HL-60 (cell line): ENCODE results near the gene SUMO2.

Source experiments
- DNase-seq, 2 experiments: peaks; one replicate each; pipeline ENCODE4 v3.0.0-alpha.2; 2010 to 2020; ENCODE audit warnings: low read depth in 1 of 2, low spot score in 1 of 2
- H3K27ac ChIP-seq: fragments of 250-450 bp; sonication (Bioruptor Pico); replicated peaks from 2 replicates; pipeline ENCODE4 v1.5.1; 2020; ENCODE audit warnings: mild to moderate bottlenecking, moderate library complexity
- H3K27me3 ChIP-seq: fragments of 250-450 bp; sonication (Bioruptor Pico); 2 replicates; pipeline ENCODE4 v1.5.1; 2021; ENCODE audit warnings: mild to moderate bottlenecking, moderate library complexity; ENCODE audit not compliant: insufficient read depth, poor library complexity, severe bottlenecking
- H3K4me3 ChIP-seq: replicated peaks from 2 replicates; pipeline ENCODE4 v1.5.1; 2011; ENCODE audit warnings: mild to moderate bottlenecking, control low read depth, low read length; ENCODE audit not compliant: insufficient read depth
- CTCF ChIP-seq: IDR thresholded peaks from one replicate; pipeline ENCODE4 v1.5.1; 2011; ENCODE audit warnings: low read length, control low read depth, inconsistent platforms; ENCODE audit not compliant: insufficient read depth
- GABPA ChIP-seq: IDR thresholded peaks from 2 replicates; pipeline ENCODE4 v1.6.1; 2012; ENCODE audit warnings: low read depth
- POLR2AphosphoS5 ChIP-seq: IDR thresholded peaks from 2 replicates; pipeline ENCODE4 v1.6.1; 2012; ENCODE audit warnings: low read depth
- SPI1 ChIP-seq: IDR thresholded peaks from 2 replicates; pipeline ENCODE4 v1.6.1; 2012; ENCODE audit warnings: low read depth, mild to moderate bottlenecking, borderline replicate concordance
- TF ChIP-seq, protein P1 (sequence below): IDR thresholded peaks from 2 replicates; pipeline ENCODE4 v1.6.1; 2012; ENCODE audit warnings: low read depth; ENCODE audit not compliant: insufficient replicate concordance

The SUMO2 gene

DNA sequence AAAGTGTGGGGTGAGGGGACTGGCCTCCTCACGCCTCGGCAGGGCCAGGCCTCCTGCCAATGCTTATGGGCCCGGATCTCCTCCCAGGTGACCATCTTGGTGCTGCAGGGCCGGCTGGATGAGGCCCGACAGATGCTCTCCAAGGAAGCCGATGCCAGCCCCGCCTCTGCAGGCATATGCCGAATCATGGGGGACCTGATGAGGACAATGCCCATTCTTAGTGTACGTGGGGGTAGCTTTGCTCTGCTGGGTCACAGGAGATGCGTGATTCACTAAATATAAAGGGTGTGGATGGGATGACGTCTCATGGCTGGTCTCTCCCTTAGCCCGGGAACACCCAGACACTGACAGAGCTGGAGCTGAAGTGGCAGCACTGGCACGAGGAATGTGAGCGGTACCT, 42.3 kb upstream of the SUMO2 start:
- Histone ChIP-seq H3K27me3 (no peaks in the 10 kb centered on the region), H3K27ac (no peak overlapping the region), H3K4me3 (no peak overlapping the region)
- DNase-seq: no peak
- no peak for TF ChIP-seq CTCF
- TF ChIP-seq GABPA: no peak
- TF ChIP-seq, protein P1, sequence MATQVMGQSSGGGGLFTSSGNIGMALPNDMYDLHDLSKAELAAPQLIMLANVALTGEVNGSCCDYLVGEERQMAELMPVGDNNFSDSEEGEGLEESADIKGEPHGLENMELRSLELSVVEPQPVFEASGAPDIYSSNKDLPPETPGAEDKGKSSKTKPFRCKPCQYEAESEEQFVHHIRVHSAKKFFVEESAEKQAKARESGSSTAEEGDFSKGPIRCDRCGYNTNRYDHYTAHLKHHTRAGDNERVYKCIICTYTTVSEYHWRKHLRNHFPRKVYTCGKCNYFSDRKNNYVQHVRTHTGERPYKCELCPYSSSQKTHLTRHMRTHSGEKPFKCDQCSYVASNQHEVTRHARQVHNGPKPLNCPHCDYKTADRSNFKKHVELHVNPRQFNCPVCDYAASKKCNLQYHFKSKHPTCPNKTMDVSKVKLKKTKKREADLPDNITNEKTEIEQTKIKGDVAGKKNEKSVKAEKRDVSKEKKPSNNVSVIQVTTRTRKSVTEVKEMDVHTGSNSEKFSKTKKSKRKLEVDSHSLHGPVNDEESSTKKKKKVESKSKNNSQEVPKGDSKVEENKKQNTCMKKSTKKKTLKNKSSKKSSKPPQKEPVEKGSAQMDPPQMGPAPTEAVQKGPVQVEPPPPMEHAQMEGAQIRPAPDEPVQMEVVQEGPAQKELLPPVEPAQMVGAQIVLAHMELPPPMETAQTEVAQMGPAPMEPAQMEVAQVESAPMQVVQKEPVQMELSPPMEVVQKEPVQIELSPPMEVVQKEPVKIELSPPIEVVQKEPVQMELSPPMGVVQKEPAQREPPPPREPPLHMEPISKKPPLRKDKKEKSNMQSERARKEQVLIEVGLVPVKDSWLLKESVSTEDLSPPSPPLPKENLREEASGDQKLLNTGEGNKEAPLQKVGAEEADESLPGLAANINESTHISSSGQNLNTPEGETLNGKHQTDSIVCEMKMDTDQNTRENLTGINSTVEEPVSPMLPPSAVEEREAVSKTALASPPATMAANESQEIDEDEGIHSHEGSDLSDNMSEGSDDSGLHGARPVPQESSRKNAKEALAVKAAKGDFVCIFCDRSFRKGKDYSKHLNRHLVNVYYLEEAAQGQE: no peak
- TF ChIP-seq POLR2AphosphoS5: no peak
- no peak for TF ChIP-seq SPI1

DNA sequence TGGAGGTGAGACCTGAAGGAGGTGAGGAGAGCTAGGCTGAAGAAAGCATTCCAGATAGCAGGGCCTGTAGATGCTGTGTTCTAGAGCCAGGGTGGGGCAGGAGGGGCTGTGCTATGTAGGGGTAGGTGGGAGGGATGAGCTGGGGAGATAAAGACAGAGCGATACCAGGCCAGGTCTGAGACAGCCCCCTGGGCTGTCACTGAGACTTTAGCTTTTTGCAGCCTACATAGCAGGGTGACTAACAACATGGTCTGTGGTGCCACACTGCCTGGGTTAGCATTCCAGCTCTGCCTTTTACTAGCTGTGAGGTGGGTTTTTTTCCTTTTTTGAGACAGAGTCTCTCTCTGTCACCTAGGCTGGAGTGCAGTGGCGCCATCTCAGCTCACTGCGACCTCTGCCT, 37.1 kb upstream of the SUMO2 start:
- TF ChIP-seq, protein P1: no peak
- no peak for TF ChIP-seq POLR2AphosphoS5
- TF ChIP-seq CTCF: no peak
- no peak for TF ChIP-seq SPI1
- TF ChIP-seq GABPA: no peak
- H3K4me3 ChIP-seq: no peak overlapping the region
- no peaks in the 10 kb centered on the region for H3K27me3 ChIP-seq
- H3K27ac ChIP-seq: no peak overlapping the region
- DNase-seq: no peak

DNA sequence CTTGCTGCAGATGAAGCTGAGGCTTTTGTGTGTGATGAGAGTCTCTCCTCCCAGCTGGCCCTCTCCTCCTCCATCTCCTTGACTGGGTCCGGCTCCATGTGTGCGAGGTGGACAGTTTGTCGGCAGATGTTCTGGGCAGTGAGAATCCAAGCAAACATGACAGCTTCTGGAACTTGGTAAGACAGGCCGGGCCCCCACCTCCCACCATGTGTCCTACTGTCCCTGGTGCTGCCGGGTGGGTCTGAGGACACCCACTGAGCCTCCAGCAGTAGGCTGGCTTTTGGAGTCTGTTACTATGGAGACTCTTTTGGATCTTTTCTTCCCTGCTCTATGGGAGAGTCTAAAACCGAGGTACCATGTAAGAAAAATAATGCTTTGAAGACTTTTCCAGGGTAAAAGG, 35.4 kb upstream of the SUMO2 start:
- no peak overlapping the region for H3K27ac ChIP-seq
- H3K4me3 ChIP-seq: no peak overlapping the region
- TF ChIP-seq GABPA (no peak), CTCF (no peak), SPI1 (no peak), POLR2AphosphoS5 (no peak)
- TF ChIP-seq, protein P1: no peak
- H3K27me3 ChIP-seq: no peaks in the 10 kb centered on the region
- DNase-seq: no peak
